Activated CD4-positive, alpha-beta T cell treated with anti-CD3 and anti-CD28 coated beads for 1 hour (primary cell): Measurements from ENCODE around the gene BCAR3.
"Not testable (repeated sequence)": the region's sequence is repeated elsewhere in the genome, so short reads cannot be mapped to it uniquely, and the experiment has no call there.

ENCODE experiments used
- DNase-seq: peaks from one replicate; pipeline ENCODE4 v3.0.0-alpha.2; 2020

BCAR3 gene

DNA sequence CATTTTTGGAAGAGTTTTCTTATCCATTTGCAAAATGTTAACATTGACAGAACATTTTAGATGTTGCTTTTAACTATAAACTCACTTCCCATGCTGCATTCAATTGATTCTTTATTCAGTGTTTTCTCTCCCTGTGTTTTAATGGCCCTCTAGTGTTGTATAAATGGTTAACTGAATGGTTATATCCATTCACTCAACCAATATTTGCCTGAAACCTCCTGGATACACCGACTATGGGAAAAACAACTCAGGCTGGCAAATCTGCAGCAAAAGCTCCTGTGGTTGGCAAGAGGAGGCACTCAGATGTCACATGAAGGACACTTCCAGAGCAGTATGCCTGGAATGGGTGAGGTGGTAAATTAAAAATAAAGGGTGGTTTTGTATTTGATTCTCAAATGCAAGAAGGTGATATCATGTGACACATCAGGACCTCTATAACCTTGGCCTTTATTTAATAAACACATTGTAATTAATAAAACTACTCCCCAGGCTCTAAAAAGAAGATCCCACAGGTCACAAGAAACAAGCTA lies 107.6 kb downstream of the BCAR3 start:
- DNase-seq: no peak

DNA sequence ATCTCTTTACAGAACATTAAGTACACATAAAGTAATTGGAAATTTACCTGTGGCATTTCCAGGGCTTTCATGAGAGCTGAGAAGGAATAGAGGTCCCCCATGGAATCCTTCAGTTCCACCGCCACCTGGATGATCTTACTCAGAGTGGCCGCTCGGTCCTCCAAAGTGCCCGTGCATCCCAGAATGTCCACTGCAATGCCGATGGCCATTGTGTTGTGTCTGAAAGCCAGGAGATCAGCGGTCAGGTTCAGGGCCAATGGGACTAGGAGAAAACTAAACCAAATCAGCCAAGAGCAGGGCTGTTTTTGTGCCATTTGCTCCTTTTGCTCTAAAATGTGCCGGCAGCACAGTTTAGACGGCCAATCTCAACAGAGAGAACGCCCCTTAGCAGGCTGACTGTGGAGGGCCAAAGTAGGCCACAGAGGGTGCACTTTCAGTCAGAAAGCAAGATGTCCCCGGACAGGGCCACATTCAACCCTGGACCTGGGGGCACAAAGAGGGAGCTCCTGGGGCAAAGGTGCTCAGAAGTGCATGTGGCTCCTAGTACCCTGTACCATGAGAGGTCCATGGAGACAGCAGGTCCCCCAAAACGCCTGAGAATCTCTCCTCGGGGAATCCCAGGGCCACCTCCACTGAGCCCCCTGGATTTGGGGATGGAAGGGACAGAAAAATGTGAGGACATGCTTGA lies 109.9 kb downstream of the BCAR3 start:
- DNase-seq: no peak

DNA sequence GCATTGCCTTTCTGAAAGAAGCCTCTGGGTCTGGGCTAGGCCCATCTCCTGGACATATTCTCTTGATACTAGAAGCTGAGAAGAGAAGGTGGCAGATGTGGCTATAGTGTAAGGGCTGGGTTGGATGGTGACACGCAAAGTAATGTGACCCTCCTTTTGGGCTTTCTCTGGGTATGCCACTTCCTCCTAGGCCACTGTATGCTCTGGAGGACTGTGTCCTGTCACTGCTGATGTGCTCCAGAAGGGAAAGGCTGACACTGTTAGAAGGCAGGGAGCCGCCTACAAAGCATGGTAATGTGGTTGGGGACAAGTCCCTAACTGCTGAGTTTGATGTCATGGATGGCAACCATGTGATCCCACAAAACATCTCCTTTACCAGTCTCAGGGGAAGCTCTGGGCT lies 112.1 kb downstream of the BCAR3 start:
- DNase-seq: no peak

DNA sequence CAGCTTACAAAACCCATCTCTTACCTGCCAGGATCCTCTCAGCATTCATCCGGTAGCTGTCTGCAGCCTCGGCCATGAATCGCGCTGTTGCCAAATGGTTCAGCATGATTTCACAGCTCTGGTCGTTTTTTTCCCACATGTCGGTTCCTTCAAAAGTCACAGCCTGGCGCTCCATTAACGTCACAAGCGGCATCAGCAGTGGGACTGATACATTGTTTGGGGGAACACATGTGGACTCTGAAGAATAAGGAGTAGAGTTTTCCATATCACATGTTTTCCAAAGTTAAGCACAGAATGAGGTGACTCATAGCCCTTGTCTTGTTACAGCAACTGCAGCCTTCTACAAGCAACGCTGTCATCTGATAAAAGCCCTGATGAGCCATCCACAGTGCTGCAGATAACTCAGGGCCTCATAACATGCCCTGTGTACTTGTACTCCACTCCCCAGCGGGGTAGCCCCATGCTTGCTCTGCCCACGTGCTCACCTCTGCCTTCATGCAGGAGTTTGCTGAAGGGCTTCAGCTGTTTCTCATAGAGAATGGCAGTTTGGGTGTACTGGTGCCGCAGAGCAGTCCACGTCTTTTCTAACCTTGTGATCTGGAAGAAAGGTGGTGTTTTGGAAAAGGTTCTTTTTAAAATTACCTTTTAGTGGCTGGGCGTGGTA lies 114.2 kb downstream of the BCAR3 start:
- no peak for DNase-seq

DNA sequence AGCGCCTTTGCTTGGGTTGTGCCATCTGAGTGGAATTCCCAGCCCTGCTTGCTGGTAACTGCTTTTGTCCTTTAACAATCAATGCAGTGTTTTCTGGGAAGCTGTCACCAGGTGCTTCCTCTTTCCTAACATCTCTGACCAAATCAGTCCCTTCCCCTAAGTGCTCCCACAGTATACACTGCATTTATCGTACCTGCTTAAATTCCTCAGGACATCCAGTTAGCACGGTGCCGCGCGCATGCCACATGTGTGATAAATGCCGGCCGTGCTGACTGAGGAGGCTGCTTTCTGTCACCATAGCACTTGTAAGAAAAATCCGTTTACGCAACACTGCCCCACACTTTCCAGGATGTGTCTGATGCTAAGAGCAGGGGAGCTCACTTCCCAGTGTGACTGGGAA lies 115.4 kb downstream of the BCAR3 start:
- no peak for DNase-seq

DNA sequence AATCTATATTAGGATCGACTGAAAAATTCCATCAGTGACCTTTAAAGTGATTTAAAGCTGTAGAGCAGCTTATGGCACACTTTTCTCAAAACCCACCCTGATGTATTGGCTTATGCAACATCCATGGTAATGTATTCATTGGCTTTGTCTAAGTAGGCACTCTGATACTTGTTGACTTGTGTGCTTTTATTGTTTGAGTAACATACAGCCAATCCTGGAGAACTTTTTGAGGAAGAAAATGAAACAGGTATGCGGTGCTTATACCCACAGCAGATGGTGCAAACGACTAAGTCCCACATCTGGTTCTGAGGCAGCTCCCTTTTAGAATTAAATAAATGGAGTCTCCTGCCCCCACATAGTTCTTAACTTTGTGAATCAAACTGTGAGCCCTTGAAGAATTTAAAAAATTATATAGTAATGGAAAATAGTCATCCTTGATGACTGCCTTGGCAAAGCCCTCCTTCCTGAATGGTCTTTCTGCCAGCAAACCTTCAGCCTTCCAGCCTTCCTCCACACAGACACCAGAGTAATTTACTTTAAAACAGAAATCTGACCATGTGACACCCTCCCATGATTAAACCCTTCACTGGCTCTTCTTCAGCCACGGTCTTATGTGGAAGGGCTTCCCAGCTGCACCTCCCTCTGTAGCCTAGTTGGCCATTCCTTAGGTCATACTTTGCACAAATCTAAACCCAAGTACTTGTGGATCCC lies 116.0 kb downstream of the BCAR3 start:
- no peak for DNase-seq

DNA sequence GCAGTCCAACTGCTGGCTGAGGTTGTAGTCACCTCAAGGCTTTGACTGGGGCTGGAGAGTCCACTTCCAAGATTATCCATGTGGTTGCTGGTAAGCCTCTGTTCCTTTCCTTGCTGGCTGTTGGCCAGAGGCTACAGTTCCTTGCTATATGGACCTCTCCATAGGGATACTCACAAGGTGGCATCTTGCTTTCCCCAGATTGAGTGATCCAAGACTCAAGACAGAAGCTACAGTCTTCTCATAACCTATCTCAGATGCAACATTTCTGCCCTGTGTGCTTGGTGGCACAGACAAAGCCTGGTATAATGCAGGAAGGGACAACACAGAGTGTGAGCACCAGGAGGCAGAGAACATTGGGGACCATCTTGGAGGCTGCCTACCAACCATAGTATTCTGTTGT lies 121.9 kb downstream of the BCAR3 start:
- no peak for DNase-seq

DNA sequence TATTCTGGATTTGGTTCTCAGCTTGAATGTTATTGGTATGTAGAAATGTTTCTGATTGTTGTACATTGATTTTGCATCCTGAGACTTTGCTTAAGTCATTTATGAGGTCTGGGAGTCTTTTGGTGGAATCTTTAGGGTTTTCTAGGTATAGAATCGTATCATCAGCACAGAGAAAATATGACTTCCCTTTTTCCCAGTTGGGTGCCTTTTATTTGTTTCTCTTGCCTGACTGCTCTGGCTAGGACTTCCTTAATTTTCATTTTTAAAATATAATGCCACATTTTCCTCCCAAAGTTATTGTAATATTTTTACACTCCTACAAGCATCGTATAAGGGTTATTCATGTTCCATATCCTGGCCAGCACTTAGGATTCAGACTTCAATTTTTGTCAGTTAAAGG lies 122.6 kb downstream of the BCAR3 start:
- DNase-seq: no peak

DNA sequence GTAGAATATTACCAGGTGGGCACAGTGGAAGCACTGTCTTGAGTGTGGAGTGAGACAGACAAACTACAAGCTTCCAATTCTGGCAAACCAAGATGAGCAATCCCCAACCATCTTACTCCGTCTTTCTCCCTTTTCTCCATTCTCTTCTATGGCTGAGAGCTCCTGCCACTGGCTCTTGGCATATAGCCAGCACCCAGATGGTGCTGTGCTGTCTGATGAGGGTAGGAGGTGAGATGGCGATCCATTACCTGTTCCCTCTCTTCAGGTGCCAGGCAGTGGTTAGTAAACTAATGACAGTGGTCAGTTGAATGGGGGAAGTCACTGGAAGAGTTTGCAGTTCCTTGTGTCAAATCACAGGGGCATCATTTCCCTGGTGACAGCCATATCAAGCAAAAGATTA lies 125.3 kb downstream of the BCAR3 start:
- no peak for DNase-seq

DNA sequence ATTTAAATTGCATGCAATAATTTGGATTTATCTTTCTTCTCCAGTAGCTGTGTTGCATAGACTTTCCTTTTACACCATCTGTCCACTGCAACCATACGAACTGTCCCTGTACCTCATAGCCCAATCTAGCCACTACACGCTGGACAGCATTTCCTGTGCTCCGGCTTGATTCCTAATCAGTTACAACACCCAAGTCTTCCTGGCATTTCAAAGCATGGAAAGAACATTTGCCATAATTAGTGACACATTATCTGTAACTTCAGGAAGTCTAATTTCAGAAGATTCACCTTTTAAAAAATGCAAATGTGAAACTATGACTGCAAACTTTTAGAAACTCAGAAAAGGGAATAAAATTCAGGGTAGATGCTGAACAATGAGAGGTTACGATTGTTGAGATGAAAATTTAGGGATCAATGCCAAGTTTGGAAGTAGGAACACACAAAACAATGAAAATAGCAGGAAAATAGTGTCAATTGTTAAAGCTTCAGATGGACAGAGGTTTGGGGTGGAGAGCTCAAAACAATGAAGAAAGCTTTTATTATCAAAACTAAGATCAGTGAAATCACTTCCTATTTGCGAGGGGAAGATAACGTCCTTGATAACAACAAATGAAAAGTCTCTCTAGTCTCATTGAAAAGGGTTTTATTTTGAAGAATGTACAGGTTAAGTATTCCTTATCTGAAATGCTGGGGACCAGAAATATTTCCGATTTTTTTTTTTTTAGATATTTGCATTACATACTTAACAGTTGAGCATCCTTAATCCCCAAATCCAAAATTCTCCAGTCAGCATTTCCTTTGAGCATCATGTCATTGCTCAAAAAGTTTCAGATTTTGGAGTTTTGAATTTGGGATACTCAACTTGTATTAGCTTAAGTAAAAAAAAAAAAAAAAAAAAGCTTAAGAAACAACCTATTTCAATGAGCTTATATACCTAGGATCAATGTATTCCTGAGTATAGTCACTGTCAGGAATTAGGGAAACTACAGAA lies 126.5 kb downstream of the BCAR3 start:
- DNase-seq: no peak

DNA sequence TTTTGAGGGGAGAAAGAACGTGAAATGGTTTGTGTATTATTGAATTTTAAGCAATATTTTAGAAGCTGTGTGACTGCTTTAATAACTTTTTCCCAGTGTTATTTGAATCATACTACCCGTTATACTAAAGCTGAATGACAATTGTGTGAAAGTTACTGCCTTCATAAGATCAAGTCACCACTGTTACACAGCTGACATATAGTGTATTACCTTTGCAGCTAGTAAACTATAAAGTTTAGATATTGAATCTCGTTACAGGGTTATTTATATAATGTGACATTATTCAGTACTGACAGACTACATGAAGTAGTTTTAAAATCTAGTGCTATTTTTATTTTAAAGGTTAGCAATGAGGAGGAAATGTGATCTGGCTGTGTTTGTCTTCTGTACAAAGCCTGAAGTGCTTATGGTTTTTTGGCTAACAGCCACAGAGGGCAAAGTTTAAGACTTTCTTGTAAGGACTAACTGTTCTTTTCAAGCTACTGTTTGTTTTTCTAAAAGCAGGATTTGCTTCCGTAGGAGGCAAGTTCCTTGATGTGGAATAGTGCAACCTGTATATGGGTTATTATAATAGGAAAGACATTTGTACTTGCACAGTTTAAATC lies 127.6 kb downstream of the BCAR3 start:
- not testable (repeated sequence) for DNase-seq

DNA sequence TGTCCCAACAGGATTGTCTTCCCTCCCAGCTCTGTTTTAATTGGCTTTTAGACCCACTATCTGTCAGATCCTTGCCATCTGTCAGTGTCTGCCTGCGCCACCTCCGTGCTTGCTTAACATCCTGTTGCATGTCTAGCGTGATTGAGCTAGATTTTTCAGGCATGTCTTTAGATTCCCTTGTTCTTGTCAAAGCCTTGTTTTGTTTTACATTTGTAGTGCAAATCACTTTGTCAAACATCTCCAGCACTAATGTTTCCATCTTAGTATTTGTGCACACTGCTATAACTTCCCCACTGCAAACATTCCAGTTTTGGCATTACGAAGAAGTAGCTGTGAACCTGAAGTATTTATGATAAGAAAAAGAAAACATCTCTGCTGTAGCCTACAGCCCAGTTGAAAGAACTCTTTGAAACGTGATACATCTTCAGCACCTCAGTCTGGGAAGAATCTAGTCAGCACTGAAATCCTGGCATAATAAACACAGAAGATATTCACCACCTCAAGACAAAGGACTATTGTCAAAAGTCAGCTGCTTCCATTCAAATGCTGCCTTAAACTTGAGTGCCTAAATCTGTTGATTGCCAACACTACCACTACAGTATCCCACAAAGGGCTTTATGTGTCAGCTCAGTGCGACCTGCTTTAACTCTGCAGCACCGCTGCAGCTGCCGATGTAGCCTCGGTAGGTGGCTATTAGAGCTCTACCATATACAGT lies 128.7 kb downstream of the BCAR3 start:
- no peak for DNase-seq

DNA sequence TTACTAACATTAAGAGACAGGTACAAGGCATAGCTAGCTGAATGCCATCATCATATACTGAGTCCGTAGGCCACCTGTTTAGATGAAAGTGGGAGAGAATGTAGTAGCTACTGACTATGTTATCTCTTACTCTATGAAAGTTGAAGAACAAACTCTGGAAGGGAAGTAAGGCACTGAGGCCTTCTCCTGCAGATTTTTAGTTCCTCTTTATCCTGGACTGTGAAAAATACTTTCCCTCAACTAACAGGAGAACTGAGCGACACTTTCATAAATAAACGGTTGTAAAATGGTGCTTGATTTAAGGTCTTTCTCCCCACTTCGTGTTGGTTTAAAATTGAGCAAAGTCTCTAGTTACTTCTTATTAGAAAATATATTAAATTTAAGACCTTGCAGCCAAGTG lies 131.8 kb downstream of the BCAR3 start:
- no peak for DNase-seq

DNA sequence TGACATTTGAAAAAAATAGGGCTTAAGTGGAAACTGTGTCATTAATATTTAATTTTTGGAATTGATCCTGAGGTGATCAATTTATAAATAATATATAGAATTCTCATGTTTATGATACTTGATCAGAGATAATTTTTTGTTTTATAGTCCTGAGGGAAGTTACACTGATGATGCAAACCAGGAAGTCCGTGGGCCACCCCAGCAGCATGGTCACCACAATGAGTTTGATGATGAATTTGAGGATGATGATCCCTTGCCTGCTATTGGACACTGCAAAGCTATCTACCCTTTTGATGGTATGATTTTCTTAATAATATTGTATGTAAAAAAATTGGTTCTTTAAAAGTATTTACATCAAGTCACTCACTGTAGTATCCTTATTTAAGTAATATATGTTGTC lies 132.5 kb downstream of the BCAR3 start:
- no peak for DNase-seq

DNA sequence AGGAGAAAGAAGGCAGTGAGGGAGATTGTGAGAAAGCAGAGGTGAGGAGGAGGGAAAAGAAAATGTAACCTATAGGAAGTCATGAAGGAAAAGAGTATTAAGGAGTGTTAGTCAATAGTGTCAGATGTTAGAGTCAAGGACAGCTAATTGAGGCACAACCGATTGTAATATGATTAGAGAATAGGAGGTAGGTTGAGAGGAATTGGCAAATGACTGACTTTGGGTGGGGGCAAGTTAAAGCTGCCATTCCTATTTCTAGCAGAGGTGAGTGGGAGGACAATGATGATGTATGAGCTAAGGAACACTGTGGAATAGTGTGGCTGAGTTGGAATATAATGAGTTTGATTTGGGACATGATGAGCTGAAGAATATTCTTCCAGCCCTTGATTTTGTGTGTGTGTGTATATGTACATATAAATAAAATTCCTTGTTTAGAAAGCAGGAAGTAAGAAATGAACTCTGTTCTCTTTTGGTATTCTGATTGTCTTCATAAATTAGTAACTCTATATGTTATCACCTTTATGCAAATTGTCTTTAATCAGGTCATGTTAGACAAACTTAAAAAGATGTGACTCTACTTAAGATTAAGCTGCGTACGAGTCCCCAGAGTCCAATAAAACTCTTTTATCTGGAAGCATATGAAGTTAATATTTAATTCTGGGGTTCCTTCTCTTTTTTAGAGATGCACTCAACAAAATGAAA lies 135.3 kb downstream of the BCAR3 start:
- DNase-seq: no peak

DNA sequence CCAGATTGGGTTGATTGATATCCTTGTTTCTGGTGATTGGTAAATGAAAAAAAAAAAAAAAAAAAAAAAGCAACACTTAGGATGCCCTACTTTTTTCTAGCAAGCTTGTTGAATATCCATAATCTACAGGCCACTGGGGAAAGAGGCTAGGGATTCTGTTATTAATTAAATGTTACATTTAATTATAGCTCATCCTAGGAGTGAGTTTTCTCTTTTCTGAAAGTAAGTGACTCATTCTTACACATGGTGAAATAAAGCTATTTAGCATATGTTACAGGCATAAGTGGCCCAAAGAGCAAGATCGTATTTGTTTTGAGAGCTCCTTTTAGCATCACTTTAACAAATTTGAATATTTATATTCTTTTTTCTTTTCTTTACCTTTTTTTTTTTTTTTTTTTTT lies 139.2 kb downstream of the BCAR3 start:
- no peak for DNase-seq

DNA sequence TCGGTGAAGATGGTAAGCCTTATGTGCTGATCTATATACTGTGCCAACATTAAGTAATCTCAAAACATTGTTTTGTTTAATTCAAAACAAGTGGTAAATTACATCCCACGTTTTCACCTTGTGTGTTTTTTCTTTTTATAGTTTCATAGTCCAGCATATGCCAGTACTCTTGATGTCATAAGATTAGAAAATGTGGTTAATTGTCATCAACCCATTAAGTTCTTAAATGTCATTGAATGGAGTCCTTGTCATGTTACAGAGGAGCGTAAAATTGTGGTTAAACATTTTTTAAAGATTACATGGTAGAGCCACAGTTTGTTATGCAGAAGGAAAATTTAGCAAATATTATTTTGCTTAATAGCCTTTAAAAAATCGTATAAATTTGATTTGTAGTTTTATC lies 140.6 kb downstream of the BCAR3 start:
- DNase-seq: no peak

DNA sequence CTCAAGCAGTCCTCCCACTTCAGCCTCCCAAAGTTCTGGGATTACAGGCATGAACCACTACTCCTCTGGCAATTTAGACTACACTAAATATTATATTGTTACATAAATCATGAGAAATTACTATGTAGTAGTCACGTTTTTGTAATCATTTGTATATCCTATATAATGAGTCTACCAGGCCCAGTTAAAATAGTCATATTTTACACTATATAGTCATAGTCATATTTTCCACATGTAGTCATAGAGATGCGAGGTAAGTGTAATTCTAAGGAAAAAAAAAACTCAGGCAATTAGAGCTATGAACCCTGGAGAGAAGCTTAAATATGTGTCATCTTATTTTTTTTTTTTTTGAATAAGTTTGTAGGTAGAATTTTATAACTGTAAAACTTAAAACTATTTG lies 143.7 kb downstream of the BCAR3 start:
- DNase-seq: no peak

DNA sequence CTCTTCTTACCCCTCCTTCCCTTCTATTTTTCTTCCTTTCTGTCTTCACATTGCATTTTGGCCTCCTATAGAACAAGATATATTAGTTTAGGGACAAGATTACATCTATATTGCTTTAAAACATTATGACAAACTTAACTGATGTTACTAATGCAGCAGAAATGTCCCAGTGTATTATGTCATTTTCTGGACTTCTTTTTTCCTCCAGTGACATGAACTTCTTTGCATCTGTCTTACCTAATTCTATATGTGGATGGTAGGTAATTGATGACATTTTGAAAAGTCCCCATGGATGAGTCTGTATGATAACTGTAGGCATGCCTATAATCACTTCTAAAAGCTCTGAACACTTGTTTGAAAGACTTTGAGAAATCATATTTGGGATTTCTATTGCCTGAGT lies 144.2 kb downstream of the BCAR3 start:
- no peak for DNase-seq

DNA sequence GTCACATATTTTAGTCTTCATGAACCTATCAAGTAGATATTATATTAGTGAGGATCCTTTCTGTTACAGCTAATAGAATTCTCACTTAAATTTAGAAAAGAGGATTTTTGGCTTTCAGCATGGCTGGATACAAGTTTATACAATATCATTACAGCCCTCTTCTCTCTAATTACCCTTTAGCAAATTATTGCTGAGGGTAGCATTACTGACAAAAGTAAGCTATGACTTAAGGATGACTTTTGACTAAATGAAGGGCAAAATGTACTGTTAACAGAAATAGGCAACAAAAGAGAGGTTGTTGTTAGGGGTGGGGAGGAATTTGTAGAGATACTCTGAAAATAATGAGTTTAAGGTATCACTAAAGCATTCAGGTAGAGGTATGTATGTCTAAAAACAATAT lies 148.0 kb downstream of the BCAR3 start:
- no peak for DNase-seq

DNA sequence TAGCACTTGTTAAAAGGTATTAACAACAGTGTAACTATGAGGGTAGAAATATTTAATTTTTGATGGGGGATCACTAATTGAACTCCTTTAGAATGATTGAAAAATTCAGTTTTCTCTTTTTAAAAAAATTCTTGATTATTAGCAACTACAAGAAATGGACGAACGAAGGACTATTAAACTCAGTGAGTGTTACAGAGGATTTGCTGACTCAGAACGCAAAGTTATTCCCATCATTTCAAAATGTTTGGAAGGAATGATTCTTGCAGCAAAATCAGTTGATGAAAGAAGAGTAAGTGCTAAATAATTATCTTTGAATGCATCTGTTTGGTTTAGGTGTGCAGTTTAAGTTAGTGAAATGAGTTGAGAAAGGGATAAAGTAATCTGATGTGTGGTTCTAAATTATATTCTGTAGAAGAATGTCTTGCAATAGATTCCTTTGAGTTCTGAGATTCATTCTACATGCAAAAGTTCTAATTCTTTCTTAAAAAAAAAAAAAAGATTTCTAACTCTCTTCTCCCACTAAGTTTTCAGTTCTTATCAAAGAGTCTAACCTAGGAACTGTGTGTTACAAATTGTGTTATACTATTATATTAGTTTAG lies 148.8 kb downstream of the BCAR3 start:
- no peak for DNase-seq
